ENCODE data around the gene B9D2.
"Not testable (repeated sequence)": the region's sequence is repeated elsewhere in the genome, so short reads cannot be mapped to it uniquely, and the experiment has no call there.

B9D2 gene

DNA sequence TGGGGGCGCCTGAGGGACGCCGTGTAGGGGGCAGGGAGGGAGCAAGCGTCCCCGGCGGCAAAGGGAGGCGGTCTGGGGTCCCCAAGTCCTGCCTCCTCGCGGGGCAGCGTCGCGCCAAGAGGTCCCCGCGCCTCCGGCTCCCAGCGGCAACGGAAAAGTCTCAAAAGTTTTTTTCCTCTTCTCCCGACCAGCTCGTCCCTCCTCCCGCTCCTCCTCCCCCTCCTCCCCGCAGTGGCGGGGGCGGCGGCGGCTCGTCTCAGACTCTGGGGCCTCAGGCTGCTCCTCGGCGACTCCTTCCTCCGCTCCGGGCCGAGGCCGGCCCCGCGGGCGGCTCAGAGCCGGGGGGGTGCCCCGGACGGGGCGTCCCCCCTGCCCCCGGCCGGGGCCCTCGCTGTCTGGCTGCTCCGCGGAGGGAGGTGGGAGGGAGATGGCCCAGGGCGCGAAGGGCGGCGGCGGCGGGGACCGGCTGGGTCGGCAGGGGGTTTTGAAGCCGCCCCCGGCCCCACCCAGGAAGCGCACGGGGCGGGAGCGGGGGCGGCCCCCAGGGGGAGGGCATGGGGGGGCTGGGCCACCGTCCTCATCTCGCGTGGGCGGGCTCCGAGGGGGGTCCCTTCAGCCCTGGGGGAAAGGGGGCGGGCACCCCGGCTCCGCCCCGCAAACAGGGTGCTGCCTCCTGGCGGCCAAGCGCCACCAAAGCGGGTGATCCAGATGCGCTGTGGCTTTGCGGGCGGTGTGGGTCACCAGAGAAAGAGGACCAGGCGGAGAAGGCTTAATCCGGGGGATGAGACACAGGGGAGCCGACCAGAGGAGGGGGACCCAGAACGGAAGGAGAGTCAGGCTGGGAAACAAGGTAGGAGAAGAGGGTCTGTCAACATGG, 10.2 kb downstream of the B9D2 start, which contains the start of gene TGFB1:
Gene TGFB1, minus strand, starts transcription at position 457 of the 877 bp plus-strand sequence. CDS start 878 bp downstream, outside the sequence.
- DNase-seq = peak; percentile 48 to 71

DNA sequence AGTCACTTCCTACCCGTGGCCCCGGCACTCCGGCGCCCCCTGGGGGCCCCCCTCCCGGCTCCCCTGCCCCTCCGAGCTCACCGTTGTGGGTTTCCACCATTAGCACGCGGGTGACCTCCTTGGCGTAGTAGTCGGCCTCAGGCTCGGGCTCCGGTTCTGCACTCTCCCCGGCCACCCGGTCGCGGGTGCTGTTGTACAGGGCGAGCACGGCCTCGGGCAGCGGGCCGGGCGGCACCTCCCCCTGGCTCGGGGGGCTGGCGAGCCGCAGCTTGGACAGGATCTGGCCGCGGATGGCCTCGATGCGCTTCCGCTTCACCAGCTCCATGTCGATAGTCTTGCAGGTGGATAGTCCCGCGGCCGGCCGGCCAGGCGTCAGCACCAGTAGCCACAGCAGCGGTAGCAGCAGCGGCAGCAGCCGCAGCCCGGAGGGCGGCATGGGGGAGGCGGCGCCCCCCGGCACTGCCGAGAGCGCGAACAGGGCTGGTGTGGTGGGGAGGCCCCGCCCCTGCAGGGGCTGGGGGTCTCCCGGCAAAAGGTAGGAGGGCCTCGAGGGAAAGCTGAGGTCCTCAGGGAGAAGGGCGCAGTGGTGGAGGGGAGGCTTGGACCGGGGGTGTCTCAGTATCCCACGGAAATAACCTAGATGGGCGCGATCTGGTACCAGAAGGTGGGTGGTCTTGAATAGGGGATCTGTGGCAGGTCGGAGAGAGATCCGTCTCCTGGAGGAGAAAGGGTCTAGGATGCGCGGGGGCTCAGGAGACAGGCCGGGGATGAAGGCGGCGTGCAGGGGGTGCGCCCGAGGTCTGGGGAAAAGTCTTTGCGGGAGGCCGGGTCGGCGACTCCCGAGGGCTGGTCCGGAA, 11.1 kb downstream of the B9D2 start:
- peak in 1 of 2 experiments; percentile 37 for DNase-seq

DNA sequence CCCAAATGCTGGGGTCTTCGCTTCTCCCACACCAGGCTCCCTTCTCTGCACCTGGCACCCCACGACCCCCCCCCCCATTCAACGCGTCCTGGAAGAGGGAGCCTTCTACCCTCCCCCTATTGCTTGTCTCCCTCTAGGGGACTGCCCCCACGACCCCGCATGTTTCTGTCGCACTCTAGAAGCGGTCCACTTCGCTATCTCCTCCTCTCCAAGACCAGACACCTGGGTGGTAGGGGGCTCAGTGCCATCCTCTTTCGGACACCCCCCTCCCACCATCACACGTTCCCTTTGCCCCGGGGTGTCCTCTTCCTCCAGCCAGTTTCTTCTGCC, 11.7 kb downstream of the B9D2 start:
- no peak for DNase-seq

DNA sequence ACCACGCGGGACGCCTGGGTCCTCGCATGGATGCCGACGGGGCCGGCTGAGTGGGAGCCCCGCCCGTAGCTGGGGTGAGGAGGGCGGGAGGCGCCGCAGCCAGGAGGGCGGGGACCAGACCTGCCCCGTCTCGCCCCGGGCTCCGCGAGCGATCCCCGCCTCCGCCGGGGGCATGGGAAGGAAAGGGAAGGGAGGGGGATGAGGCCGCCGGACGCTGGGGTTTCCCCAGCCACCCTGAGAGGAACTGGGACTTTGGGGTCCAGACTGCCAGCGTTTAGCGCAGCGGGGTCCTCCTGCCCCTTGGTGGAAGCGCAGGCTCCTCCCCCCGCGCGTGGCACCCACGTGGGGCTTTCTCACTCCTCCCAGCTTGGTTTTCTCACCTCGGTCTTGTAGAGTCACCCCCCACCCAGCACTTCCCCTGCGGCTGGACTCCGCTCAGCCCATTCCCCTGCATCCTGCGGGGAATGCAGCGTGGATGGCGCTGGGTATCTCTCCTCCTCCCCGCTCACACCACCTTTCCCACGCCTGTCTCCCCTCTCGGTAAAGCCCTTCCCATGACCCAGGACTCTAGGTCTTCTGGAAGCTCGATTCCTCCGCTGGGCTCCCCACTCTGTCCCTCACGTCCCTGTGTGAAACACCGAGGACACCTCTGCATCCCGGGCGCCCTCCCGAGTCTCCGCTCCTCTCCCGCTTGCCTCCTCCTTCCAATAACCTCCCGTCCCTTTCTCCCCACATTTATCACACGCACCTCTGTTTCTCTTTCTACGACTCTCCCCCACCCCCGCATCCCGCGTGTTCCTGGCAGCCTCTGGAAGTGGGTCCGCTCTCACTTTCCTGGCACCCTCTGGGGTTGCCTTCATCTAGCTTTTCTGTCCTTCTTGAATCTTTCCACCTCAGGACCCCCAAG, 12.4 kb downstream of the B9D2 start:
- DNase-seq = peak in 1 of 2 experiments; percentile 48

DNA sequence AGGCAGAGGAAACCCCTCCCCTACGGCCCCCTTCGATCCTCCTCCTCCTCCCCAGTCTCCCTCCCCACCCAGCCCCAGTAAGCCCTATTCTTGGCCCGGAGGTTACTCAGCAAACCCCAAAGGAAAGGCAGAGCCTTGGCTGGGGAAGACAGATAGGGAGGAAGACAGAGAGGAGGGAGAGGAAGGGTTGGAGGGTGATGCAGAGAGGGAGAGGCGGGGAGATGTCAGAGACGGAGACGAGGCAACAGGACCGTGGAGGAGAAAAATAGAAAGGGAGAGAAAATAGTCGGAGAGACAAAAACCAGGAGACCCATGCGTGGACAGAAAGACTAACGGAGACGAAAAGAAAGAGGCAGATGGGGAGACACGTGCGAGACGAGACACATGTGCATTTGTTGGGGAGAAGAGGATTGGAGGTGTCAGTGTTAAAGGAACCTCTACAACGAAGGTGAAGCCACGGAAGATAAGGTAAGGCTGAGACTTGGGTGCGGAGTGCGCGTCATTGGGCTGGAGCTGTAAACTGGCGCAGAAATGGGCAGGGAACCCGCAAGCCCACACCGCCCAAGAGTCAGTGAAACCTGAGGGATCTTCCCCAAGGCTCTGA, 13.1 kb downstream of the B9D2 start:
- no peak for DNase-seq

DNA sequence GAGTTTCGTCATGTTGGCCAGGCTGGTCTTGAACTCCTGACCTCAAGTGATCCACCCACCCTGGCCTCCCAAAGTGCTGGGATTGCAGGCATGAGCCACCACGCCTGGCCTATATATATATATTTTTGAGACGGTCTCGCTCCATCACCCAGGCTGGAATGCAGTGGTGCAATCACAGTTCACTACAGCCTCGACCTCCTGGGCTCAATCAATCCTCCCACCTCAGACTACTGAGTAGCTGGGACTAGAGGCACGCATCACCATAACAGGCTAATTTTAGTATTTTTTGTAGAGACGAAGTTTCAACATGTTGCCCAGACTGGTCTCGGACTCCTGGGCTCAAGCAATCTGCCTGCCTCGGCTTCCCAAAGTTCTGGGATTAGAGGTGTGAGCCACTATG, 17.0 kb downstream of the B9D2 start:
- not testable (repeated sequence) for DNase-seq

DNA sequence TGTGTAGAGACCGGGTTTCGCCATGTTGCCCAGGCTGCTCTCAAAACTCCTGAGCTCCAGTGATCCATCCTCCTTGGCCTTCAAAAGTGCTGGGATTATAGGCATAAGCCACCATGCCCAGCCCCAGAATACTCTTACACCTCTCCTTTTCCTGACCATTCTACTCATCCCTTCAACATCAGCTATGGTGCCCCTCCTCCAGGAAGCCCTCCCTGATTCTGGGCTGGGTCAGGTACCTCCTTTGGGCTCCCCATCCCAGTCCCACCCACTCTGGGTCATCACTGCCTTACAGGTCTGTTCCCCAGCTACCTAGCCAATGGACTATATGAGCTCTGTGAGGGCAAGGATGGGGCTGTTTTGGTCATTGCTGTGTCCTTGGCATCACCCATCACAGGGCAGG, 19.8 kb downstream of the B9D2 start:
- DNase-seq = no peak

DNA sequence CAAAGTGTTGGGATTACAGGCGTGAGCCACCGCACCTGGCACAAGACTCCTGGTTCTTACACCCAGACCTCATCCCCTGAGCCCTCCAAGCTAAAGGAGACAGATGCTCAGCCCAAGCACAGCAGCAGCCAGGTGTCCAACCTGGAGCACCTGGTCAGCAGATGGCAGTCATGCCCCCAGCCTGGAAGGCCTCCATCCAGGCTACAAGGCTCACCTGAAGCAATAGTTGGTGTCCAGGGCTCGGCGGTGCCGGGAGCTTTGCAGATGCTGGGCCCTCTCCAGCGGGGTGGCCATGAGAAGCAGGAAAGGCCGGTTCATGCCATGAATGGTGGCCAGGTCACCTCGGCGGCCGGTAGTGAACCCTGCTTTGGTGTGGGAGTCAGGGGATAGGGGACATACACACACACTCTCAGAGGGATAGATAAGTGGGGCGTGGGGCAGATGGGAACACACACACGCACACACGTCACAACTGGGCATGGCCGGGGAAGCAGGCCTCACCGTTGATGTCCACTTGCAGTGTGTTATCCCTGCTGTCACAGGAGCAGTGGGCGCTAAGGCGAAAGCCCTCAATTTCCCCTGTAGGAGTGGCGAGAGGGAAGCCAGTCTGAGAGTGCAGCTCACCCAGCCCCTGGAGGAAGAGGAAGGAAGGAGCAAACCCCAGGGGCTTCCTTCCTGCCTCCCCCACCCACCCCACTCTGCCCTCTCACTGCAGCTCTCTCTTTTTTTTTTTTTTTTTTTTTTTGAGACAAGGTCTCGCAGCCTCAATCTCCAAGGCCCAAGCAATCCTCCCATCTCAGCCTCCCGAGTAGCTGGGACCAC, 22.1 kb downstream of the B9D2 start:
- DNase-seq = no peak

DNA sequence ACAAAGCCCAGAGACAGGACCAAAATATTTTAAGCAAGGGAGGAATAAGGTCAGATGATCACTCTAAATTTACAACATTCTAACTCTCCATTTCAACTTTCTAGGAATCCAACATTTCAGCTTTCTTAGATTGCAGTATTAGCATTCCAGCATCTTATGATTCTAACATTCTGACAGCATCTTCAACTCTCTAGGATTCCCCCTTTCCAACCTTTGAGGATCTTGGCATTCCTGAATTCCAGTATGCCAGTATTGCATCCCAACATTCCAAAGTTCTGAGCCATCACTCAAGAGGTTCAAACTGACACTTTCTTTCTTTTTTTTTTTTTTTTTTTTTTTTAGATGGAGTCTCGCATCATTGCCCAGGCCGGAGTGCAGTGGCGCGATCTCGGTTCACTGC, 24.0 kb downstream of the B9D2 start:
- DNase-seq = peak in 1 of 2 experiments; percentile 43

DNA sequence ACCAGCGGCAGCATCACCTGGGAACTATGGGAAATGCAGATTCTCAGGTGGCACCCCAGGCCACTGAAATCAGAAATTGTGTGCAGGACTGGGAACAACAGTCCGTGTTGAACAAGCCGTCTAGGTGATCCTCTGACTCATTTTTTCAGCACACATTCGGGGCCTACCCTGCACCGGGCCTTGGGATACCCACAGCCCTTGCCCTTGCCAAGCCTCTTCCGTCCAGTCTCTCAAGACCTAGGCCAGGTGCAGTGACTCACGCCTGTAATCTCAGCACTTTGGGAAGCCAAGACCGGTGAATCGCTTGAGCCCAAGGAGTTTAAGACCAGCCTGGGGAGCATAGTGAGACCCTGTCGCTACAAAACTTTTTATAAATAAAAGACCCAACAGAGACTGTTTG, 28.5 kb downstream of the B9D2 start:
- DNase-seq = no peak

DNA sequence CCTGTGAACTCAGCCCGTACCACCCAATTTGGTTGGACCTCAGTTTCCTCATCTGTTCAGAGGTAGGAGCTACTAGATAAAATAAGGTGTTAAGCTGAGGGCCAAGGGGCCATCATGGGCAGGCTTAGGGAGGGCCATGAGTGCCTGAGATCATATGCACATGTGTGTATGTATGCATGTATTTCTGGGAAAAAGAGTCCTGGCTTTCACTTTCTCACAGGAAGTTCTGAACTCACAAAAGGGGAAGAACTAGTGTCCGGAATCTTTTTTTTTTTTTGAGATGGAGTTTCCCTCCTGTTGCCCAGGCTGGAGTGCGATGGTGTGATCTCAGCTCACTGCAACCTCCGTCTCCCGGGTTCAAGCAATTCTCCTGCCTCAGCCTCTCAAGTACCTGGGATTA, 29.2 kb downstream of the B9D2 start:
- no peak for DNase-seq

DNA sequence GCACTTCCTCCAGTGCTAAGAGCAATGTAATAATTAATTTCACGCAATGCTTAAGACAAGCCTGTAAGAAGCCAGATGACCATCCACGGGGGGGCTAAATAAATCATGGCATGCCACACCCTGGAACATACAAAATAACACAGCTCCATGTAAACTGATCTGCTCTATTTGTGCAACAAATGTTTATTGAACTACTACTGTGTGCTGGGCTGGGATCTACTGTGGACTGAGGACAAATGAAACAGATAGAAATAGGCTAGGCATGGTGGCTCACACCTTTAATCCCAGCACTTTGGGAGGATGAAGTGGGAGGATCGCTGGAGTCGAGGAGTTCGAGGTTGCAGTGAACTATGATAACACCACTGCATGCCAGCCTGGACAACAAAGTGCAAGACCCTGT, 31.5 kb downstream of the B9D2 start:
- no peak for DNase-seq

DNA sequence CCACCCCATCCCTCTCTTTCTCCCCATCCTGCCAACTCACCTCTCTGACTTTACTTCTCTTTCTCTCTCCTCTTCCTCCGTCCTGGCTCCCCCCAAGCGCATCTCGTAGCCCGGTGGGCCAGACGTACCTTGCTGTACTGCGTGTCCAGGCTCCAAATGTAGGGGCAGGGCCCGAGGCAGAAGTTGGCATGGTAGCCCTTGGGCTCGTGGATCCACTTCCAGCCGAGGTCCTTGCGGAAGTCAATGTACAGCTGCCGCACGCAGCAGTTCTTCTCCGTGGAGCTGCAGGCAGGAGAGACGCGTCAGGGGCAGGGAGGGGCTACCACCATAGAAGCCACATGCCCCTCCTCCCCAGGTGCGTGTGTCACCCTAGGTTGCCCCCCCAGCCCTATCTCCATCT, 31.9 kb downstream of the B9D2 start:
- no peak for DNase-seq

DNA sequence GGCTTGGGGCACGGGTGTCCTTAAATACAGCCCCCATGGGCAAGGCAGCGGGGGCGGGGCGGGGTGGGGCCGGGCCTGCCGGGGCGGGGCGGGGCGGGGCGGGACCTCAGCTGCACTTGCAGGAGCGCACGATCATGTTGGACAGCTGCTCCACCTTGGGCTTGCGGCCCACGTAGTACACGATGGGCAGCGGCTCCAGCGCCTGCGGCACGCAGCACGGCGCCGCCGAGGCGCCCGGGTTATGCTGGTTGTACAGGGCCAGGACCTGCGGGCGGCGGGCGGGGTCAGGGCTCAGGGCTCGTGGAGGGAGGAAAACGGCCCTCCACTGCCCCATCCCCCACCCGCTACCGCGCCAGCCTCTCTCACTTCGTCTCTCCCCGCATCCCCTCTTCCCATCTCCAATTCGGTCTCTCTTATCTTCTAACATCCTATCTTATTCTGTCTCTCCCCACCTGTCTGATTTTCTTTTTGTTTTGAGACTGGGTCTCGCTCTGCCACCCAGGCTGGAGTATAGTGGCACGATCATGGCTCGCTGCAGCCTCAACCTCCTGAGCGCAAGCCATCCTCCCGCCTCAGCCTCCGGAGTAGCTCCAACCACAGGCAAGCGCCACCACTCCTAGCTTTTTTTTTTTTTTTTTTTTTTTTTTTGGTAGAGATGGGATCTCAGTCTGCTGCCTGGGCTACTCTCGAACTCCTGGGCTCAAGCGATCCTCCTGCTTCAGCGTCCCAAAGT, 32.8 kb downstream of the B9D2 start:
- DNase-seq = no peak

DNA sequence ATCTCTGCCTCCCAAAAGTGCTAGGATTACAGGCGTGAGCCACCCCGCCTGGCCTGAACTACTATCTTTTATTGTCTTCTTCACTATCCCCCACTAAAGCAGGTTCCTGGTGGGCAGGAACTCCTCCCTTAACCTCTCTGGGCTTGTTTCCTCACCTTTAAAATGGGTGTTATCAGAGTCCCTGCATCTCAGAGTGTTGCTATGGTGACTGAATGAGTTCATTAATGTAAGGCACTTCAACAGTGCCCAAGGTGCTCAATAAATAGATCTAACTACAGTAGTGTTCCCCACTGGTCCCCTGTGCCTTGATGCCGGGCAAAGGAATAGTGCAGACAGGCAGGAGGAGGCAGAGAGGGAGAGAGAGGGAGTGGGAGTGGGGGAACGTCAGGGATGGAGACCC, 33.5 kb downstream of the B9D2 start:
- DNase-seq = no peak

DNA sequence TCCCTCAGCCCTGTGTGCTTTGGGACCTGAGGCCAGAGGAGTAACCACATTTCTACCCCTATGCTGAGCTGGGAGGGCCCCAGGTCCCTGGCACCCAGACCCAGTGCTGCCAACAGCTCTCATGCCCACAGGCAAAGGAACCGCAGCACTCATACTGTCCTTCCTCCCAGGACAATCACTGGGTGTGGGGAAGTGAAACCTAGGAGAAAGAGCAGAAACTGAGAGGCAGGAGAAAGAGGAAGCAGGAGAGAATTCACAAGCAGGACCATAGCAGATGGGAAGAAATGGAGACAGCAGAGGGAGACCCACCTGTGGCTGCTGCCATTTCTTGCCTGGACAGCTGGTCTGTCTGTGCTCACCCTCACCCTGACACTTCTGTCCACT, 35.1 kb downstream of the B9D2 start:
- DNase-seq = no peak

DNA sequence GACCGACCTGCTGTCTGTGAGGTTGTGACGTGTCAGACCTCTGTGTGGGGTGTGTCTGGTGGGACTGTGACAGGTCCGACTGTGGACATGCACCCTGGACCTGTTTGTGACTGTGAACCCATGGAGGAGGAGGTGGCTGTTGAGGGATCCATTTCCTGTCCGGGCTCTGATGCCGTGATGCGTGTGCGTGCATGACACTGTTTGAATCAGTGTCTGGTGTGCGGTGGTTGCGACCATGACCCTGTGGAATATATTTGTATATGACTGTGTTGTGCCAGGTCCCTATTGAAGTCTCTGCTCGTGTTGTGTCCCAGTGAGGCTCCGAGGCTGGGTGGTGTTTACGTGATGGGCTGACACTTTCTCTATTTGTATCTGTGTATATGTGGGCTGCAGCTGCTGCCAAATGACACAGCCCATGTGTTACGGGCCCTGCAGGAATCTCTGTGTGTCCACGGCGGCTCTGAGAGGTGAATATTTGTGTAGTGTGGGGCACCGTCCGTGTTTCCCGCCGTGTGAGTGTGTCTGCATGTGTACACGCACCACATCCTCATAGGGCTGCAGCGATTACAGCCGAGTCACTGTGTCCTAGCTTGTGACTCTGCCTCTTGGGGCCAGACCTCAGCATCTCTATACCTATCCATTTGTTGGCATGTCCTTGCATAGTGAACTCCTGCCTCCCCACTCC, 35.6 kb downstream of the B9D2 start:
- no peak for DNase-seq

DNA sequence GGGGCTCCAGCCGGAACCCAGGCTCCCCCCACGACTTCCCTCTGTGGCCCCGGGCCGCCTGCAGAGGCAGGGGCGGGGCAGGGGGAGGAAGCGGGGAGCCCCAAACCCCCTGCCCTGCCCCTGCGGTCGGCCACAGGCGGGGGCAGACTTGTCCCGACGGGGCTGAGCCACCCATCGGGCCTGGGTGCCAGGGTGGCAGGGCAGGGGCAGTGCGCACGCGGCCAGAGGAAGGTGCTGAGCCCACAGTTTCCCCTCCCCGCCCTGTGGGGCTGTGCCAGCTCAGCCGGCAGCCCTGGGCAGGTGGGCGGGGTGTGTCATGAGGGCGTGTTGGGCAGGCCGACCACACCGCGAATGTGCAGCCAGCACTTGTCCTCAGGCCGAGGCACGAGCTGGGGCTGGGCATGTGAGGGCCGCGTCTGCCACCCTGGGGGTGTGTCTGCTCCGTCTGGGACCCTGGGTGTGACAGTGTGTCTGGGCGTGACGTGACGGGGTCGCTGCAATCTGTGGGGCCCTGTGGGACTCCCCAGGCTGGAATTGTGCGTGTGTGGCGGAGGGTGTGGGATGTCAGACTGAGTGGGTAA, 36.3 kb downstream of the B9D2 start:
- no peak for DNase-seq

DNA sequence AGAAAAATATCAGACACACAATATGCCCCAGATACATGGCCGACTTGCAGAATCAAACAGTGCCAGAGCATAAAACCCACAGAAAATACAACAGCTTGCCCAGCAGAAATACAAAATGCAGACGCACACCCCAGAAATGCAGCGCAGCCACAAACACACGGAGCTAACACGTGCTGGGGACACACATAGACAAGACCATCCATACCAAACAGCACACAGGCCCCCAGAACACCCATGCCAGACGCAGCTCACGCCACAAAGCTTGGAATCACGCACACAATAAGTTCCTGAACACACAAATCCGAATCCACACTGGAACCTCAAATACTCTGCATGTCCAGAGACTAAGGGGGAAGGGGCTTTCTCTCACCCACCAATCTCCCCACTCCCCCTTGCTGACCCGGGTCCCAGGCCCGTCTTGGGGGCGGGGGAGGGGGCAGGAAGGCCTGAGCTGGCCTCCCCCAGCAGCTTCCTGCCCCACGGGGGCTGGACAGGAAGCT, 36.8 kb downstream of the B9D2 start:
- DNase-seq = no peak
